GM19397 (cell line): ENCODE measurements around the gene ATG7.
"Not testable (repeated sequence)": the region's sequence is repeated elsewhere in the genome, so short reads cannot be mapped to it uniquely, and the experiment has no call there.

Experiments
- ATAC-seq: cut with Tn5 transposase; IDR thresholded peaks from one replicate; pipeline ENCODE4 v1.9.1; 2021; ENCODE audit warnings: mild to moderate bottlenecking, moderate library complexity; ENCODE audit not compliant: unreplicated experiment

Gene ATG7

DNA sequence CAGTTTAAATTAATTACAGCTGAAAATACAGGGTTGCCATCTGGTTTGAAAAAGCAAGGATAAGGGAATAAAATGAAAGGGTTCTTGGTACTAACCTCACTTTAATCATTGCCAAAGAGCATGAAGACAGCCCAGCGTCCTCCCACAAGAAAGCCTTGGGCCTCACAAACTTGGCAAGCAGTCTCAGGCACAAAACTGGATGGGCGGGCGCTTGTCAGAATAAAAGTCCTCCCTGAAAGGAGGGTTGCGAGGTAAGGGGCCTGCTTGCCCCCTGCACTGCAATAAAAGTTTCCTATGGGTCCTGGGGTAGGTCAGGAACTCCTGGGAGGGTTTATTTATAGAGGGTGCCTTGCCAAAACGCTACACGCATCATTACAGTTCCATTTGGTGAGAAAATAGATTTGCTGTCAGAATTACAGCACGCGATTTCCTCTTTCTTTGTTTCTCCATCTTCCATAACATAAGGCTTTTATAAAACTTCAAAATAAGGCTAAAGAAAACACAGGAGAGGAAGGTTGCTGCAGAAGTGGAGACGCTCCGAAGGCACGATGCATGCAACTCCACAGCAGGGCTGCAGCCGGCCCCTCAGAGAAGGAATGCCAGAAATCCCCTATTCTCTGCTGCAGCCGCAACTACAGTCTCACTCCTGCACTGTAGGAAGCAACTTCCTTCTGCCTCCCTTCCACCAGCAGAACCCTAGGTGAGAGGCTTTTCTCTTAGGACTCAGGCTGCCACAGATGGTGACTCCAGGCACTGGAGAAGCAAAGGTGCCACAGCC is 310.2 kb downstream of the ATG7 start:
- ATAC-seq = no peak

DNA sequence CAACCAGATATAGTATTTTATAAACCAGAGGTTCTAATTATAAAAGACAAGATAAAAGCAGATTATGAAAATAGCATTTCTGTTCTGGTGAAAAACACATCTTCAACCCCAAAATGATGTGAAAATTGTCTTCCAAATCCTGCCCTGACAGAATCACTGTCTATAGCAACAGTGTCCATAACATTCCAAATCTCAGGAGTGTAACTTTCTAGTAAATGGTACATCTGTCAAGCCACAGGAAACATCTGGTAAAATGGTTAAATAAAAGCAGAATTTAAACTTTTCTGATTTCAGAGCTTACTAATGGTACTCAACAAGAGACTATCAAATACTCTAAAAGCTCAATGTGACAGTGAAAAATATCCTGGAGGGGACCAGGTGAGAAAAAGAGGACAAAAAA is 311.0 kb downstream of the ATG7 start:
- no peak for ATAC-seq

DNA sequence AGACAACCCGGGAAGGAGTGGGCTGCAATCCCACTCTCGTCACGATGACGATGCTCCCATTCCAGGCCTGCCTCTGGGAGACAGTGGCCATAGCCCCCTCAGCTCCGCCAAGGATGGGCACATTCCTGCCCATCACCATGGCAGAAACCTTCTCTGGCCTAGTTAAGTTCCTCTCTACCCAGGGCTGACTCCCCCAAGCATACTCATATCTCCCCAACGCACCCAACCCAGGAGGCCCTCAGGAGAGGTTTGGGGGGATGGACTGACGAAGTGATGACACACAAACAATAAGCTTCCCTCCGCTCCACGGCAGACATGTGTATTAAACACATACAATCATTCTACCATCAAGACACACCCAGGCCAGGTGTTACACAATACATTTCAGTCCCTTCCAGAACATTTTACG is 311.4 kb downstream of the ATG7 start:
- no peak for ATAC-seq

DNA sequence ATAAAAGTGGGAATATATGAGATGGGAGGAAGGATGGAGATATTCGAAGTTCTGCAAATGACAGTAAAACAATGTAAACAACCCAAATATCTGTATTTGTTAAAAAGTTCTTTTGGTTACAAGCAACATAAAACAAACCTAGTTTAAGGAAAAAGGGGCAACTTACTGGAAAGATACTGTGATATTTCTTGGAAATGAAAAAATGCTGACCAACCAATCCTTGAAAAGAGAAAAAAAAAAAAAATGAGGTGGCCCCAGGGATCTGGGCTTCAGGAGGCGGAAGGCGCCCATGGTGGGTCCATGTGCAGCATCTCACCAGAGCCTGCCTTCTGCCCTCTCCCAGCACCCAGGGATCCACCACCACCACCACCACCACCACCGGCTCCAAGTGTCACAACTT is 312.4 kb downstream of the ATG7 start:
- ATAC-seq = no peak

DNA sequence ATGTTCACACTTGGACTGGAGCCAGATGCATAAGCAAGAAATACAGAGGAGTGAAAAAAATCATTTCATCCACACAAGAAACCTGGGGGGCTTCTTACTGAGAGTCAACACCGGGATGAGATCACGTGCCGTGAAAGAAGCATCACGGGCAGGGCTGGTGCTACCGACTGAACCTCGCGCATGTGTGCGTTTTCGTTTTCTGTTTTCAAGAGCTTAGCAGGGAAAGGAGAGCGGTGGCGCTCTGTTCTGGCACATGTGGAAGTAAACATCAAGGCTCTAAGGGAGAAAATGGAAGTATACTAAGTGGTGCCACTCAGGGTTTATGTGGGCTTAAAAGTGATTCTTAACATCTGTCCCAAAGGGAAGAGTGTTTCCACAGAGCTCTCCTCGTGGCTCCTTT is 315.6 kb downstream of the ATG7 start:
- no peak for ATAC-seq

DNA sequence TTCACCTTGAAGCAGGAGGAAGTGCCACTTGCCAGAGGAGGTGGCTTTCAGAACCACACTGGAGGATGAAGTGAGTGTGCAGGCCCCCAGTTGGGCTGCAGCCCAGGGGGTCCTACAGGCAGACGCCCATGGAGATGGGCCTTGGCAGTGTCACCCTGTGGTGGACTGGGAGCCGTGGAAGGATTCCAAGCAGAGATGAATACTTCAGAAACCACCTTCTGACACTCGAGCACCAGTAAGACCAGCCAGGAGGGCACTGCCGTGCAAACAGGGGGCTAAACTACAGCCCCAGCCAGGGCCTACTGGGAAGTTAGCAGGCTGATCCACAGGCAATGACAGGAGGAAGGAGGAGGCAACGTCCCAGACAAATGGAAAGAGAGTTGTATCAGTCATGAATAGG is 316.1 kb downstream of the ATG7 start:
- ATAC-seq = no peak

DNA sequence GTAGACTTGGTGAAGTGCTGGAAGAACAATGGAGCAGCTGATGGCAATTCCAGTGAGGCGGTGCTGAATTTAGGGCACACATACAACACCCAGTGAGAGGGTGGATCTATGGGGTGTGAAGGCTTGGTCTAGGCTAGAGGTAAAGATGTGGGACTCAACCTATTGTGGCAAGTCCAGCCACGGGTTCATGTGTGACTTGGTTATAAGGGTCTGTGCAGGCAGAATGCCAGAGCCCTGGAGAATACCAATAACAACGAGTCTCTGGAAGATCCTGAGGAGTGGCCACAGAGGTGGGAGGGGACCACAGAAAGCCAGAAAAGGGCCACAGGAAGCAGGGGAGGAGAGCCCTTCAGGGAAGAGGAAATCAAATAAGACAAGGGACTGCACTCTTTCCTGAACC is 316.6 kb downstream of the ATG7 start:
- no peak for ATAC-seq

DNA sequence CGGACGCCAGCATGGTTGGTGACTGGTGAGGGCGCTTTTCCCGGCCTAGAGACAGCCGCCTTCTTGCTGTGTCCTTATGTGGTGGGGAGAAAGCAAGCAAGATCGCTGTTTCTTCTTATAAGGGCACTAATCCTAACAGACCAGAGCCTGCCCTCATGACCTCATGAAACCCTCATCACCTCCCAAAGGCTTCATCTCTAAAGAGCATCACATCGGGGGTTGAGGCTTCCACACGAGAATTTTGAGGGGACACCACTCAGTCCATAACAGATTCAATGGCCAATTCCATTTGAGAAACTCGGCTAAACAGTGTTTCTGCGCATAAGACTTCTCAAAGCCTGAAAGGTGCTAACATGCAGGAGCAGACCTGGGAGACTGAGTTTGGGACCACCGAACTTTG is 317.5 kb downstream of the ATG7 start:
- ATAC-seq = no peak

DNA sequence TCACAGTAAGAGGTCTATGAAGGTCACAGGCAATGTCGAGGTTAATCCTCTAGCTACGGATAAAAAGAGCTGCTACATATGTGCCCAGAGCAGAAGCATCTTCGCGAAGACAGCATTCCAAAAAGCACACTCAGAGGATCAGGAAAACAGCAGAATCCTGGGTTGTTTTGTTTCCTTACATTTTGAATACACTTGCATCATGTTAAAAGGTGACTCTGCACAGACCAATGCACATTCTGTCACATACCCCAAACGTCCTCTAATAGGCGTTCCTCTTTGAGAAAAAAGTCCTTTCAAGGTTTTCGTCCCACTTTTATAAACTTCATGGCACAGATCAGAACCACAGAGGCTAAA is 318.8 kb downstream of the ATG7 start:
- no peak for ATAC-seq

DNA sequence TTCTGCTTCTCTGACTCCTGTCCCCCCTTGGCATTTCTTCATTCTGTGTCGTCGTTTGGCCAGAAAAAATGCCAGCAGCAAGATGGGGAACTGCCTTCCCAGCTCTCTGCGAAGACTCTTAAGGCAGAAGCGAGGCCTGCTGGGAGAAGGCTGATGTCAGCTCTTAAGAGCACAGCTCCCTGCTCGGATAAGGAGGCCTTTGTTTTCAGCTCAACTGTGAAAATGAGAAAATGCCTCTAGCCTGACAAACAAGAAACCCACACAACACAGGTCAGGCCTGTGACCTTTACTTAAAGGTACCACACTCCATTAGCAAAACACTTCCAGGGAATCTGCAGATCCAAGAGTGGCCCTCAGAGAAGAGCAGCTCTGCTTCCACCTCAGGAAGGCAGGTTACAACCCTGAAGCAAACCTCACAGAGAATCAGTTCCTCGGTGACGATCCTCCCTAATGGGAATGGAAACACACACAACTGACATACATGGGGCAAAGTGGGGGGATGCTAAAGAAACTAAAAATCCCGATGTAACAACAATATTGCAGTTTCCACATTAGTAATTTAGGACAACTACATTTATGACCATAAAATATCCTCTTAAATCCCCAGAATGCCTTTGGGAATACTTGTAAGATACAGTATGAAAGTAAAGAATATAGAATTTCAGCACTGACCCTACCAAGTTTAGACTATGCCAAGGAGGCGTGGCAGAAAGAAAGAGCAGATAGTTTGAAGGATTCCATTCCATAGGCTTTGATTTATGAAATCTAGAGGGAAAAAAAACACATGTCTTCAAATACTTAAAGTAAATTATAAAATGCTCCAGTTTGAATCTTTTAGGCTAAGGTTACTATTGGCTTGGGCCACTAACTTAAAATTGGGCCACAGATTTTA is 319.4 kb downstream of the ATG7 start:
- ATAC-seq = no peak

DNA sequence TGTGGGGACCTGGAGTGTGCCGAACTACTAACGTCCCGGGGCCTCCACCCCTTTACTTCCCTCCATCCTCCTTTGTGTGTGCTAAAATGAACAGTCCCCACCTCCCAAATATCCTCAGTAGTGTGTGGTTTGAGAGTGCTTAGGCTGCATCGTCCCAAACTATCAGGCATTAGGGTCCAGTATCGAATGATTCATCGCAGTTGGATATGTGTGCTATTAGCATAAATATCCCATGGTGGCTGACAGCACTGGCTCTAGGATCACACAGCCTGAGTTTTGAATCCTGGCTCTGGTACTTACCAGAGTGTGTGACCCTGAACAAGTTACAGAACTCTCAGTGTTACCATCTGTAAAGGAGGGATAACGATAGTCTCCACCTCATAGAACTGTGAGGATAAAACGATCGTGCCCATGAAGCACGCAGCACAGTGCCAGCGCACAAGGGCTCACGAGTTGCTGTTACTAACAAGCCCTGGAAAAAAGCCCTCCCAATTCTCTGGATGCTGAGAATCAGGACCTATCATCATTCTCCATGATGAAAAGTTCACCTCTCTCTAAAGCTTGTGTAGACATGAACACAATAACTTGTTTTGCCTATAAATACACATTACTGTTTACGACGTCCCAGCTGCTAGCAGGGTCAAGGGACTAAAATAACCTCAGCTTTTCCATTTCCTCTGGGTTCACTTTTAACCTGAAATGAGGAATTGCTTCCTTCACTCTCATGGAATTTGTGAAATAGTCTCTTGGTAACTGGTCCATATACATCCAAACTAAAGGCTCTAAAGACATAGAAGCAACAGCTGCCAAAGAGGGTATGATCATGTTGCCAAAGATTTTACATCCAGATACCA is 320.5 kb downstream of the ATG7 start:
- no peak for ATAC-seq

DNA sequence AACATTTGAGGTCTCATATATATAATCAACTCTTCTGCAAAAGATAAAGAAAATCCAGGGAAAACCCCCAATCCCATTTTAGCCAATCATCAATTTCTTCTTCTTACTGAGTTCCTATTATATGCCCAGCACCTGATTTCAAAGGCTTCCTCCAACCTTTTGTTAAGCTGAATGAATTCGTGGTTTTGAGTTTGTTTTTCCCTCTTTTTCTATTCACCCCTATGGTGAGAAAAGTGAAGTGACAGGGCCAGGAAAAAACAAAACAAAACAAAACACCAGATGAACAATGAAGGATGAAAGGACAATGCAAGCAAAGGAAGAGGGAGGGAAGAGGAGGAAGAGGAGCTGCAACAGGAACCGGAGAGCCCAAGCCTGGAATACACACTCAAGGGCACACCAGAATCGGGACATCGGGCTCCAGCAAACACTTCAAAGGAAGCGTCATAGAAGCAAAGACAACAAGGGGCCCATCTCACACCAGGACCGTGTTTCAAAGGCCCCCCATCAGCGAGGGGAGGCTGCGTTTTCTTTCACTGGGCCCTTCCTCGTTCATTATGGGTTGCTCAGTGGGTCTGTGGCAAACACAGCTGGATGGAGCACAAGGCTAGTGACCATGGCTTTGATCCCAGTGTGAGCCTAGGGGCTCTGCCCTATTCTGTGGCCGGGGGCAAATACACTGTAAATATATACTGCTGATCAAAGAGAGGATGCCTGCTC is 321.3 kb downstream of the ATG7 start:
- ATAC-seq = no peak

DNA sequence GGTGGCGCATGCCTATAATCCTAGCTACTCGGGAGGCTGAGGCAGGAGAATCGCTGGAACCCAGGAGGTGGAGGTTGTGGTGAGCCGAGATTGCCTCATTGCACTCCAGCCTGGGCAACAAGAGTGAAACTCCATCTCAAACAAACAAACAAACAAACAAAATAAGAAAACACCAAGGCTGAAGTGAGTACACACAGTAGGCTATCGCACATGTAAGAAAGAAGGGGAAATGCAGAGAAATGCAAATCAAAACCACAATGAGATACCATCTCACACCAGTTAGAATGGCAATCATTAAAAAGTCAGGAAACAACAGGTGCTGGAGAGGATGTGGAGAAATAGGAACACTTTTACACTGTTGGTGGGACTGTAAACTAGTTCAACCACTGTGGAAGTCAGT is 322.8 kb downstream of the ATG7 start:
- ATAC-seq = not testable (repeated sequence)

DNA sequence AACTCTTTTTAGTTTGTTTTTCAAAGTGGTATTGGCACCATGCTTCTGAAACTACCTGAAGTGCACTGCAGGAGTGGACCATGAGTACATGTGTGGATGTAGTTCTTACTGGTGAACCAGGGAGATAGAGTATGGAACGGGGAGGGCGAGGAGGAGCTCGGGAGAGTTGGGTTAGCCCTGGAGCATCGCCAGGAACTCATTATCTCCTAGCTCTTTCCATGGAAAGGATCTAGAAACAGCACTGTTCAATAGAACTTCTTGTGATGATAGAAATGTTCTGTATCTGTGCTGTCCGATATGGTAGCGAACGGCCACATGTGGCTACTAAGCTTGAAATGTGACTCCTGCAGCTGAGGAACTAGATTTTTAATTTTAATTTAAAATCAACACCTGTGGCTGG is 324.2 kb downstream of the ATG7 start:
- ATAC-seq = no peak

DNA sequence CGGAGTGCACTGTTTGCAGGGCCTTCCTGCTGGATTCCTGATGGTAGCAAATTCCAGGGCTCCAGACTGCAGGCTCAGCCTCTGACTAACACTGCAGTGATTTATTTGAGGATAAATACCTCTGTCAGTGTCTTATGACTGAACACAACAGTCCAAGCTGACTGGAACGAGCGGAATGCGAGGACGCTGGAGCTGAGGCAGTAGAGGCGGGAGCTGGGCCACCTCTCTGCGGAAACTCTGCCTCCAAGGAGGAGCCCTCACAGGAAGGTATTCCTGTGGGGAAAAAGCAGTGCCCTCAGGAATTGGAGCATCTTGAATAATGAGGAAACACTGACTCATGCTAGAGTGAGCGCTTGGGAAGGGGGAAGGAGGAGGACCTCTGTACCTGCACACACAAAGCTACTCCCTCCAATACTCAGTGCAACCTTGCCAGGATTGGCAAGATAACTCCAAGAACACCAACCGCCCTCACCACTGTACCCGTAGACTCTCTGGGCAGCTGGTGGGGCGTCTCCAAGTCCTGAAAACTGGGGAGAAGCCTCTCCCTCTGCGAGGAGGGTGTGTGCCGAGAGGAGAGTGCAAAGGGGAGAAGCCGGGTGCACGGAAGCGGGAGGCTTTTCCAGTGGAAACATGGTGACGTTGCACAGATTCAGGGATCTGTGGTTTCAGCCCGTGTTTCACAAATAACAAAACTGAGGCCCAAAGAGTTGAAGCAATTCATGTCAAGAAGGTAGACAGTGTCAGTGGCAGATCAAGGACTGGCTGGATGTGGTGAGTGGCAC is 328.5 kb downstream of the ATG7 start:
- ATAC-seq = no peak

DNA sequence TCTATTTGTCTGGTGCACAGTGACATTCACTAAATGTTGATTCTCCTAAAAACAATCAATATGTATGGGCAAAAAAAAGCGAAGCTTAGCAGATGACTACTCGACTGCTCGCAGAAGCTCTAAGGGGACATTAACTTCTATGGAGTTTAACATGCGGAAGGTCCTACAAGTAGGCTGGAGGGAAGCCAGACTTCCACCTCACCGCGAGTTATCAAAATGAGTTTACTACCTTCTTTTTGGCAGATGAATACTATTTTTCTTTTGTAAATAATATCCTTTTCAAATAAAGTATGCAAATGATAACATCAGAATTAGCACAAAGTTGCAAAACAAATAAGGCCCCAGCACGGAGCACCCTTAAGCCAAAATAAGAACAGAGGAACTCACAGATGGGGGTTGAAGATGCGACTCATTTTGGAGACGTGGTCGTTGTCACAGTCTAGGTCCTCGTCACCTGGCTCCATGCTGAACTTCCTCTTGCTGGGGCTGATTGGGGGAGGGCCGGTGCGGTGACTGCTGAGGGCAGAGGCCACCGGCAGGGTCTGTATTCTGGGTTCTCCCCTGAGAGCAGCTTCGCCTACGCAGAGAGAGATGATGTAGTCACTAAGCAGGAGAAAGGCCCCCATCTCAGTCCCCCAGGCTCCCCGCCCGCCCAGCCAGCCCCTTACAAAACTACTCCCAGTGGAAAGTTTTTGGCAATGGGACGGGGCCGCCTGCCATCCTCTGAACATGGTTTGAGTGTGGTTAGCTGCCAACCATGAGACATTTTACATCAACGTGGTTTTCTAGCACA is 329.4 kb downstream of the ATG7 start:
- peak; percentile 84 for ATAC-seq

DNA sequence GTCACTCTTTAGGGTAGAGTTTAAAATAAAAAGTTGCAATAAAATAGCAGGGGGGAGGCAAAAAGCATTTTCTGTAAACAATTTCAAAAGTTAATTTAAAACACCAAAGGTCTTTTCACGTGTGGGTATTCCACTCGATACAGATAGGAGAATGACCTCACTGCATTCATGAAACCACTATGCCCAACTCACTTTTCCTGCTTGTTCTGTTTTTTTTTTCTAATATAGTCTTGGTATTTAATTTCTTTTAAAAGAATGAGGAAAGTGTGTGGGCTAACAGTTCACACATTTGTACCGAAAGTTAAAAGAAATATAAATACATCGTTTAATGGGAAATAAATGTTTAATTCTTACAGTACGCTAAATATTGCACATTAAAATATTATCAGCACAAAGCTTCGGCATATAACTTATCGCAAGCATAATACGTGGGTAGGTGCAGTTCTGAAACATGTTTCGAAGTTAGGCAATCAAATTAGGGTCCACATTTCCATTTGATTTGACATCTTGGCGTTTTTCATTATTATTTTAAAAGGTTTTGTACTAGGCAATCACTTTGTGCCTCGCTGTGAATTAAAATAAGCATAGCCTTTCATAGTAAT is 330.1 kb downstream of the ATG7 start:
- ATAC-seq = no peak

DNA sequence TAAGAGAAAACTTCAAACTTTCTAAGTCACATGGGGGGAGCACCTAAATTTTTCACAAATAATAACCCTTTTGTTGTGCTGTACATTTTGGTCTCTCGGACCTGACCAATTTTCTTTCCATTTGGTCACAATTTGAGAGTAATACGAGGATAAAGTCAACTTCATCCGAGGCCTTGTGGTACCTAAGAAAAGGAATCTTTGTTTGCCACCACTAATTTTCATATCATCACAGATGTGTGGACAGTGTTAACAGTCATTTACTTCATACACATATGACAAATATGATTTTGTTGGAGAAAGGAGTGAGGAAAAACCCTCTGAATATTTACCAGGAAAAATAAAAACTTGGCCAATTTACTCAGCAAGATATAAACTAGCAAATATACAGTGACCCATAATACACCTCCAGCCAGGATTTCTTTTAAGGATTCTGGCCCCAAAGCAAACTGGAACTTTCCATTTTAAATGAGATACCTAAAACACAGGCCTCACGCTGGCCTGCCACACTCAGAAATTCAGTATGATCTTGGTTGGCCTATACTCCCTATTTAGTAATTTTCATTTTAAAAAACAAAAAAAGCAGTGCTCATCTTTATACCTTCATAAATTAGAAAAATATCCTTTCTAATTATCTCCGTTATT is 330.8 kb downstream of the ATG7 start:
- ATAC-seq = no peak
